Smooth muscle cell of the brain vasculature (primary cell): ENCODE measurements around the gene CES2.

ENCODE experiments used
- DNase-seq: peaks from one replicate; pipeline ENCODE4 v3.0.0-alpha.2; 2012; ENCODE audit warnings: low read depth, low spot score

CES2 gene

GRCh38 chr16:66902648-66903543 is 32.4 kb upstream of the CES2 start:
- DNase-seq: no peak

- DNase-seq: no peak
Observed at GRCh38 chr16:66903544-66904427, 31.5 kb upstream of the CES2 start.

- DNase-seq: no peak
Observed at GRCh38 chr16:66904428-66904845, 30.9 kb upstream of the CES2 start.

- no peak for DNase-seq
Observed at GRCh38 chr16:66904846-66905632, 30.3 kb upstream of the CES2 start.

GRCh38 chr16:66905633-66906539 is 29.4 kb upstream of the CES2 start:
- no peak for DNase-seq

- DNase-seq: no peak
Observed at GRCh38 chr16:66906916-66907836, 28.1 kb upstream of the CES2 start.

- no peak for DNase-seq
Observed at GRCh38 chr16:66908116-66908515, 27.2 kb upstream of the CES2 start.

GRCh38 chr16:66908762-66909559 is 26.4 kb upstream of the CES2 start:
- DNase-seq: no peak

- no peak for DNase-seq
Observed at GRCh38 chr16:66910175-66910940, 25.0 kb upstream of the CES2 start.

- no peak for DNase-seq
Observed at GRCh38 chr16:66911112-66911511, 24.2 kb upstream of the CES2 start.

- no peak for DNase-seq
Observed at GRCh38 chr16:66911801-66912200, 23.5 kb upstream of the CES2 start.

GRCh38 chr16:66913081-66913480 is 22.2 kb upstream of the CES2 start:
- DNase-seq: no peak

GRCh38 chr16:66913711-66914110 is 21.6 kb upstream of the CES2 start:
- DNase-seq: no peak

GRCh38 chr16:66914541-66914940 is 20.8 kb upstream of the CES2 start:
- DNase-seq: no peak

- DNase-seq: no peak
Observed at GRCh38 chr16:66915041-66915440, 20.3 kb upstream of the CES2 start.

- DNase-seq: no peak
Observed at GRCh38 chr16:66916518-66916917, 18.8 kb upstream of the CES2 start.

- no peak for DNase-seq
Observed at GRCh38 chr16:66917741-66918140, 17.6 kb upstream of the CES2 start.

GRCh38 chr16:66918355-66918754 is 17.0 kb upstream of the CES2 start:
- DNase-seq: no peak
